Endodermal cell (in vitro differentiated cells): ENCODE data around the gene ZNF860. TPM values are rescaled to one million over a fixed set of nuclear protein-coding genes. Genes with fewer than 3 reads are reported as not detected.

ENCODE experiments used
- DNase-seq: peaks from one replicate; pipeline ENCODE4 v3.0.0-alpha.2; 2017
- H3K27ac ChIP-seq: 2 replicates; pipeline ENCODE4 v1.5.1; 2013; ENCODE audit warnings: mild to moderate bottlenecking, low read depth, low read length, moderate library complexity
- H3K27me3 ChIP-seq: 2 replicates; pipeline ENCODE4 v1.6.1; 2013; ENCODE audit warnings: mild to moderate bottlenecking, low read length, moderate library complexity; ENCODE audit not compliant: insufficient read depth, control insufficient read depth, poor library complexity, severe bottlenecking
- H3K36me3 ChIP-seq: 2 replicates; pipeline ENCODE4 v1.7.0; 2013; ENCODE audit warnings: mild to moderate bottlenecking, low read length, moderate library complexity; ENCODE audit not compliant: control insufficient read depth, insufficient read depth
- H3K4me1 ChIP-seq: one replicate; pipeline ENCODE4 v1.7.0; 2013; ENCODE audit warnings: low read length; ENCODE audit not compliant: control insufficient read depth, insufficient read depth
- H3K4me3 ChIP-seq: 2 replicates; pipeline ENCODE4 v1.5.1; 2013; ENCODE audit warnings: mild to moderate bottlenecking, low read length, moderate library complexity
- H3K9ac ChIP-seq: 2 replicates; pipeline ENCODE4 v1.6.1; 2013; ENCODE audit warnings: mild to moderate bottlenecking, low read length, moderate library complexity; ENCODE audit not compliant: poor library complexity, severe bottlenecking; ENCODE audit errors: extremely low read depth
- H3K9me3 ChIP-seq: 2 replicates; pipeline ENCODE4 v1.6.1; 2013; ENCODE audit warnings: mild to moderate bottlenecking, low read length, moderate library complexity; ENCODE audit not compliant: control insufficient read depth
- H3K27ac Mint-ChIP-seq: 2 replicates; pipeline ENCODE4 v1.8.0; 2020; ENCODE audit warnings: mixed read lengths
- H3K27me3 Mint-ChIP-seq: 2 replicates; pipeline ENCODE4 v1.8.0; 2021; ENCODE audit warnings: mild to moderate bottlenecking, mixed read lengths; ENCODE audit not compliant: insufficient read depth
- H3K36me3 Mint-ChIP-seq: 2 replicates; pipeline ENCODE4 v1.8.0; 2020; ENCODE audit warnings: low read depth, mixed read lengths
- H3K4me1 Mint-ChIP-seq: 2 replicates; pipeline ENCODE4 v1.8.0; 2020; ENCODE audit warnings: mixed read lengths
- H3K4me3 Mint-ChIP-seq: 2 replicates; pipeline ENCODE4 v1.8.0; 2020; ENCODE audit warnings: mild to moderate bottlenecking, moderate library complexity, mixed read lengths
- H3K9me3 Mint-ChIP-seq: 2 replicates; pipeline ENCODE4 v1.8.0; 2020; ENCODE audit warnings: mild to moderate bottlenecking, mixed read lengths
- CTCF ChIP-seq: fragments of 200-600 bp; sonication (generic); conservative IDR thresholded peaks from 2 replicates; pipeline ENCODE4 v1.5.0; 2021; ENCODE audit warnings: antibody characterized with exemption, mild to moderate bottlenecking
- WGBS, 2 experiments: methylation state at CpG; one replicate each; pipeline versions ENCODE4 v1.1.5 to v1.1.7; 2013; ENCODE audit warnings: missing lambda C conversion rate in 2 of 2, mixed read lengths in 1 of 2; ENCODE audit not compliant: insufficient coverage in 1 of 2, insufficient read length in 1 of 2; 5-methylcytosine and 5-hydroxymethylcytosine counted together
- total RNA-seq, 2 donors: library from RNA; stranded (reverse); fragmentation: NEBNext Ultra II Directional in 1 of 2; extraction: Animal tissue kit (Norgen Biotek cat#: 25700) in 1 of 2; gene quantifications; 2 replicates in 1 of 2; 3 replicates in 1 of 2; pipeline ENCODE4 v1.2.1, GENCODE V29; 2021

The ZNF860 gene
- total RNA-seq, 2 donors from 2014 or later, result 0.49 to 1.8 TPM

GRCh38 chr3:31974471-31974870, 7.1 kb upstream of the ZNF860 start:
- WGBS, 2 experiments, result 94 to 100% methylated on average over 2 to 5 of the region's 5 CpGs
- H3K27me3 Mint-ChIP-seq, result peaks cover 3% of the 10 kb centered on the region

GRCh38 chr3:31974964-31975363, 6.6 kb upstream of the ZNF860 start:
- DNase-seq, result no peak
- WGBS, 2 experiments, result 72 to 93% methylated on average over 3 to 4 of the region's 5 CpGs
- Histone ChIP-seq H3K9ac (no peak overlapping the region), H3K4me1 (no peaks in the 10 kb centered on the region), H3K36me3 (no peaks in the 10 kb centered on the region), H3K4me3 (no peak overlapping the region), H3K9me3 (no peaks in the 10 kb centered on the region), H3K27ac (no peak overlapping the region), H3K27me3 (peaks cover 7% of the 10 kb centered on the region)
- Mint-ChIP-seq H3K27ac (no peak overlapping the region), H3K9me3 (no peaks in the 10 kb centered on the region), H3K4me3 (no peak overlapping the region), H3K4me1 (peaks cover 20% of the 10 kb centered on the region), H3K36me3 (peaks cover 2% of the 10 kb centered on the region), H3K27me3 (peaks cover 5% of the 10 kb centered on the region)
- TF ChIP-seq CTCF, result no peak

More at GRCh38 chr3:31974471-31974870, 7.1 kb upstream of the ZNF860 start:
- Histone ChIP-seq H3K27me3 (peaks cover 5% of the 10 kb centered on the region), H3K4me3 (no peak overlapping the region), H3K9ac (no peak overlapping the region), H3K27ac (no peak overlapping the region), H3K4me1 (no peaks in the 10 kb centered on the region), H3K9me3 (no peaks in the 10 kb centered on the region), H3K36me3 (no peaks in the 10 kb centered on the region)
- Mint-ChIP-seq H3K27ac (no peak overlapping the region), H3K4me3 (no peak overlapping the region), H3K36me3 (peaks cover 2% of the 10 kb centered on the region), H3K9me3 (no peaks in the 10 kb centered on the region), H3K4me1 (peaks cover 20% of the 10 kb centered on the region)
- no peak for TF ChIP-seq CTCF
- no peak for DNase-seq

GRCh38 chr3:31976302-31976701, 5.2 kb upstream of the ZNF860 start:
- DNase-seq, result no peak
- Histone ChIP-seq H3K4me1 (no peaks in the 10 kb centered on the region), H3K4me3 (no peak overlapping the region), H3K27ac (no peak overlapping the region), H3K9ac (no peak overlapping the region), H3K27me3 (peaks cover 7% of the 10 kb centered on the region), H3K9me3 (no peaks in the 10 kb centered on the region), H3K36me3 (no peaks in the 10 kb centered on the region)
- H3K4me3 Mint-ChIP-seq, result no peak overlapping the region
- no peaks in the 10 kb centered on the region for H3K9me3 Mint-ChIP-seq
- WGBS, 2 experiments, result 98 to 100% methylated on average over 1 to 2 of the region's 2 CpGs
- H3K36me3 Mint-ChIP-seq, result peaks cover 2% of the 10 kb centered on the region
- peaks cover 5% of the 10 kb centered on the region for H3K27me3 Mint-ChIP-seq
- no peak overlapping the region for H3K27ac Mint-ChIP-seq
- peaks cover 11% of the 10 kb centered on the region for H3K4me1 Mint-ChIP-seq
- TF ChIP-seq CTCF, result no peak
